HG02943 (cell line): Measurements from ENCODE around the gene ZRANB1.

Source experiments
- ATAC-seq: cut with Tn5 transposase; IDR thresholded peaks from one replicate; pipeline ENCODE4 v1.9.1; 2021; ENCODE audit warnings: mild to moderate bottlenecking, low read depth, moderate library complexity; ENCODE audit not compliant: unreplicated experiment

ZRANB1 gene

DNA sequence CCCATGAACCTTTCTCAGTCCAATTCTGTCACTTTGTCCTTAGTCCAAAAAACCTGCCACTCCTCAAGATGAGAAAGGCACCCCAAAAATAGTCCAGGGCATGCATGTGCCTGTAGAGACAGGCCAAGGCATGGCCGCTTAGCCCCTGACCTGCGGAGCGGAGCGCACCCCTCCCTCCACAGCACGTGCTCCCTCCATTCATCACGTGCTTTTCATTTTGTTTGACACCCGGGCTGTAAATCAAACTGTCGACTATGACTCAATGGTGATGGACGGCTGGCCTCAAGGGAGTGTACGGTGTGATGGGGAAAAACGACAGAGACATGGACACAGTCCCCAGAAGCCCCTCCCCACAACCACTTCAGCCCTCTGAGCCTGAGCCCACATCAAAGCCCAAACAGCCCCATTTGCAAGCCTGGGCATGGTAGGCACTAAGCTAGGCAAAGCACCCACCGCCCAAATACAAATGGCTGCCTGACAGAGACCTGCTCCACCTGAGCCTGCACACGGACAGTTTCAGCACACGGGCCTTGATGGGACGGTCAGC is 90.6 kb downstream of the ZRANB1 start:
- no peak for ATAC-seq

DNA sequence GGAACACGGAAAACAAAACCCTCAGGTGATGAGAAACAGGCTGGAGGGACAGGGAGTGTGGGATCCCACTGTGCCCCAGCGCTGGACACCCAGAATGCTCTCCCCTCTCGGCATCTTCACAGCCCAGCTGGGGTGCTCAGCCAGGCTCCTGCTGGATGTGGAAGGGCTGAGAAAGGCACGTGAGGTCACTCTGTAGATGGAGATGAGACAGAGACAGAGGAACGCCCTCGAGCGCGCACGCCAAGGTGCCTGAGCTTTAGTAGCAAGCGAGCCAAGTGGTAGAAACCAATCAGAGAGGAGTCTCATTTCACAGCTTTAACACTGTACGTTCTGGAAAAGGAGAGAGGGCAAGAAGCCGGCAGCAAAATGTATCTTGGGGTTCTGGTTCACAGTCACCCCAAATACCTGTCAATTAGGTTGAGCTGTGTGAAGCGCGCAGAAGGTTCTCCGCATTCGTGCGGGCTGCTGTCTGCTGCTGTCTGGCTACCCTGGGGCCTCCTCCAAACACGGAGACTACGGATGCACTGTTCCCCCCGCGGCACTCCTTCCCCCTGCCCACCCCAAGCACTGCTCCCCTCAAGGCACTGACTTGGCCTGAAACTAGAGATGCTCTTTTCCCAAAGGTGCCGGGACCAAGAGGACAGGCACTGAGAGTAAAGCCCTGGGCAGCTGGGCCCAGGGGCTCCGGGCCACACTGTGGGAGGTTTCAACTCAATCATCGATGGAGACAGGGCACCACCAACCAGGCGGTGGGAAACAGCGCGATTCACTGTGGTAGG is 91.4 kb downstream of the ZRANB1 start:
- no peak for ATAC-seq

GRCh38 chr10:125034675-125035074 is 92.8 kb downstream of the ZRANB1 start:
- no peak for ATAC-seq

DNA sequence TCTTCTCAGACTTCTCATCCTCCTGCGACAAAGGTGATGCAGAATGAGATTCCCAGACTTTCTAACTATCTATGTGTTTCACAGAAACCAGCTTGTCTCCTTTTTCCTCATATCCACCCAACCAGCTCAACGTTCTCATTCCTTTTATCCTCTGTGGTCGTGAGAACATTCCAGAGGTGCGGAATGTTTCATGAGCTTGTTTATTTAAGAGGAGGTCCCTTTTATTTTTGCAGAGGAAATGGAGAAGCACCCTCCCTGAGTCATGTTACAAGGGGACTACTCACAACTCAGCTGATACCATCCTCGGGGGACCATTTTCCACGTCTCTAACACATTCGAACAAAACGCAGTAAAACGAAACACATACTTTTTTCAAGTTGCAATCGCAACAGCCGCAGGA is 93.2 kb downstream of the ZRANB1 start:
- ATAC-seq, result no peak

GRCh38 chr10:125035588-125036295 is 93.8 kb downstream of the ZRANB1 start:
- no peak for ATAC-seq

- ATAC-seq, result no peak
These were observed 95.4 kb downstream of the ZRANB1 start for GRCh38 chr10:125037145-125037877.
